ENCODE results near the gene TRDMT1. TPM values are rescaled to one million over a fixed set of nuclear protein-coding genes. Genes with fewer than 3 reads are reported as not detected.
A peak's percentile ranks its signal among the peaks of the same experiment; 100 is the strongest.

Gene TRDMT1
- total RNA-seq, 2 donors from 2014 or later: 10.6 to 15.6 TPM

GRCh38 chr10:17213646-17214349, 12.3 kb upstream of the TRDMT1 start:
- Mint-ChIP-seq H3K27ac (peak overlapping the region; percentile 87), H3K27me3 (no peaks in the 10 kb centered on the region), H3K4me1 (peaks cover 17% of the 10 kb centered on the region), H3K36me3 (ENCODE audit: low read depth) (peaks cover 3% of the 10 kb centered on the region), H3K4me3 (no peak overlapping the region)
- no peaks in the 10 kb centered on the region for H3K9me3 ChIP-seq (ENCODE audit: control insufficient read depth, low read length, poor library complexity, severe bottlenecking)
- ATAC-seq (no peak), DNase-seq (no peak)

- Mint-ChIP-seq H3K27ac (peak overlapping the region; percentile 87), H3K27me3 (no peaks in the 10 kb centered on the region), H3K36me3 (ENCODE audit: low read depth) (peaks cover 3% of the 10 kb centered on the region), H3K4me1 (peaks cover 19% of the 10 kb centered on the region), H3K4me3 (no peak overlapping the region)
- no peak for ATAC-seq
- DNase-seq: no peak
- no peaks in the 10 kb centered on the region for H3K9me3 ChIP-seq (ENCODE audit: control insufficient read depth, low read length, poor library complexity, severe bottlenecking)
Observed at GRCh38 chr10:17212802-17213221, 11.3 kb upstream of the TRDMT1 start.

DNA sequence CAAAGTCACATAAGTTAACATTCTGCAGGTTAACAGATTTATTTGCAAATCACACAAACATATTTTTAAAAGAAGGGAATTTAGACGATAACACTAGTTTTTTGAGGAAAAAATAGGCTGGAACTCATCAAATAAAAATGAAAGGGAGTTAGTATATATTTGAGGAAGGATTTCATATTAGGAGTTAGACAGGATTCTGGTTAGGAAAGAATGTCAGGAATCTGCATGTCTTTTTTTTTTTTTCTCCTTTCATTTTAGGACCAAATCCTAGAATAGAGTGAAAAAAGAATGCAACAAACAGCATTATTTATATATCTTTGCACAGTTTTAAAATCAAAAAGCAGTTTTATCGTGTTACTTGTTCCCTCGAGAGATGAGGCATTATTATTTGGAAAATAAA, 8.9 kb upstream of the TRDMT1 start:
- ATAC-seq (no peak), DNase-seq (no peak)
- peaks cover 3% of the 10 kb centered on the region for H3K36me3 Mint-ChIP-seq (ENCODE audit: low read depth)
- peaks cover 17% of the 10 kb centered on the region for H3K4me1 Mint-ChIP-seq
- H3K9me3 ChIP-seq (ENCODE audit: control insufficient read depth, low read length, poor library complexity, severe bottlenecking): no peaks in the 10 kb centered on the region
- no peaks in the 10 kb centered on the region for H3K27me3 Mint-ChIP-seq
- H3K27ac Mint-ChIP-seq: no peak overlapping the region
- no peak overlapping the region for H3K4me3 Mint-ChIP-seq

DNA sequence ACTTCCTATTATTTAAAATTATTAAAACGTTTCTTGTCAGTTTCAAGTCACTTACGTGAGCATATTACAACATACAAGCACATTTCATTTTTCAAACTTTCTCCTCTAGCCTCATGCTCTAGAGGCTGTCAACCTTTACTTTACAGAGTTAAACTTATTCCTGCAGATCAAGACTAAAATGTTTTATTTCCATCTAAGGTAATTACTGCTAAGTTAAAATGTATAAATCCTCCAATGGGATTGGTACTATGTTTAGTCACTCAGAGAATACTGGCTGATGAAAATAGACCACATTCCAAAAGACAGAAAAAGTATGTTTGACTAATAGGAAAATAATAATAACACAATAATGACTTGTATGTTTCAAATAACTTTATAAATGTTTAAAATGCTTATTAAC, 8.4 kb upstream of the TRDMT1 start:
- no peaks in the 10 kb centered on the region for H3K9me3 ChIP-seq (ENCODE audit: control insufficient read depth, low read length, poor library complexity, severe bottlenecking)
- H3K27me3 Mint-ChIP-seq: no peaks in the 10 kb centered on the region
- peaks cover 17% of the 10 kb centered on the region for H3K4me1 Mint-ChIP-seq
- ATAC-seq (no peak), DNase-seq (no peak)
- H3K27ac Mint-ChIP-seq: no peak overlapping the region
- H3K4me3 Mint-ChIP-seq: no peak overlapping the region
- peaks cover 3% of the 10 kb centered on the region for H3K36me3 Mint-ChIP-seq (ENCODE audit: low read depth)

GRCh38 chr10:17209302-17209701, 7.8 kb upstream of the TRDMT1 start:
- Mint-ChIP-seq H3K27ac (no peak overlapping the region), H3K4me3 (no peak overlapping the region), H3K27me3 (no peaks in the 10 kb centered on the region), H3K4me1 (peaks cover 20% of the 10 kb centered on the region), H3K36me3 (ENCODE audit: low read depth) (peaks cover 3% of the 10 kb centered on the region)
- no peaks in the 10 kb centered on the region for H3K9me3 ChIP-seq (ENCODE audit: control insufficient read depth, low read length, poor library complexity, severe bottlenecking)
- ATAC-seq (no peak), DNase-seq (no peak)

- peaks cover 3% of the 10 kb centered on the region for H3K36me3 Mint-ChIP-seq (ENCODE audit: low read depth)
- peaks cover 21% of the 10 kb centered on the region for H3K4me1 Mint-ChIP-seq
- ATAC-seq (no peak), DNase-seq (no peak)
- no peak overlapping the region for H3K4me3 Mint-ChIP-seq
- H3K9me3 ChIP-seq (ENCODE audit: control insufficient read depth, low read length, poor library complexity, severe bottlenecking): no peaks in the 10 kb centered on the region
- no peaks in the 10 kb centered on the region for H3K27me3 Mint-ChIP-seq
- peak overlapping the region; percentile 99 for H3K27ac Mint-ChIP-seq
Observed at GRCh38 chr10:17208476-17208875, 7.0 kb upstream of the TRDMT1 start.

DNA sequence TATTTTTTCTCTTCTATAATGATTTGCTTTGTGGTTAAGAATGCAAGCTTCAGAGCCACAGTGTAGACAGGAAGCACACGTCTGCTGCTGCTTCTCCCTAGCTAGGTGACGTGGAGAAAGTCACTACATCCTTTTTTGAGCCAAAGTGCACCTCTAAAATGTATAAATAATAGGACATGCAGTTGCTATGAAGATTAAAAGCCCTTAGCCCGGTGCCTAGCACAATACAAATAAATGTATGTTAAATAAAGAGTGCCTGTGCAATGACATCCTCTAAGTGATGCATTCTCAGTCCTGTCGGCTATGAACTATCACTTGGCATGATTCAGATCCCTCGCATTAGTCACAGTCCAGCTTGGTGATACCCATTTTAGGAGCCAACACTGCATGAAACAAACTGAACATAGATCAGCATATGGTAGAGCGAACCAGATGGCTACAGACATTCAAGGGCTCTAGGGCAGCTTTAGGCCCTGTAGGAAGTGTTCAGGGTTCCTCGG, 4.8 kb upstream of the TRDMT1 start:
- H3K36me3 Mint-ChIP-seq (ENCODE audit: low read depth): no peaks in the 10 kb centered on the region
- H3K27me3 Mint-ChIP-seq: no peaks in the 10 kb centered on the region
- H3K9me3 ChIP-seq (ENCODE audit: control insufficient read depth, low read length, poor library complexity, severe bottlenecking): no peaks in the 10 kb centered on the region
- H3K4me1 Mint-ChIP-seq: peaks cover 27% of the 10 kb centered on the region
- DNase-seq (peak in 2 of 3 donors; percentile 17 to 36), ATAC-seq (peak; percentile 79)
- peak overlapping the region; percentile 77 for H3K4me3 Mint-ChIP-seq
- H3K27ac Mint-ChIP-seq: peak overlapping the region; percentile 99

DNA sequence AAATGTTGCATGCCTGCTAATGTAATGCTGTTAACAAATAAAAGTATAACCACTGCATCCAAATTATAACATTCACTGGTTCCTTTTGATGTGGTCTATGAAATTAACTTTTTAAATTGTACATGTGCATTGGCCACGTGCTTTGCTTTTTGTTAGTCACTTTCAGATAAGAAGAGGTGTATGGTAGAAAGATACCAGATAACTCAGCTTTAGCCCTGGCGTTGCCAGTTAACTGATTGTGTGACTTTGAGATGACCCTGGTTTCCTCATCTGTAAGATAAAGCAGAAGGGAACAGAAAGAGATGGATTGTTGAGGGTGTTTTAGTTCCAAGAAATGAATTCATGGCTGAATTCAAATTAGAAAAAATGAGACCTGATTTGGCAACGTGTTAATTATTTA, 1.9 kb upstream of the TRDMT1 start:
- H3K27me3 Mint-ChIP-seq: no peaks in the 10 kb centered on the region
- ATAC-seq (no peak), DNase-seq (no peak)
- H3K4me3 Mint-ChIP-seq: no peak overlapping the region
- peaks cover 40% of the 10 kb centered on the region for H3K4me1 Mint-ChIP-seq
- H3K36me3 Mint-ChIP-seq (ENCODE audit: low read depth): peaks cover 3% of the 10 kb centered on the region
- no peaks in the 10 kb centered on the region for H3K9me3 ChIP-seq (ENCODE audit: control insufficient read depth, low read length, poor library complexity, severe bottlenecking)
- H3K27ac Mint-ChIP-seq: peak overlapping the region; percentile 99

DNA sequence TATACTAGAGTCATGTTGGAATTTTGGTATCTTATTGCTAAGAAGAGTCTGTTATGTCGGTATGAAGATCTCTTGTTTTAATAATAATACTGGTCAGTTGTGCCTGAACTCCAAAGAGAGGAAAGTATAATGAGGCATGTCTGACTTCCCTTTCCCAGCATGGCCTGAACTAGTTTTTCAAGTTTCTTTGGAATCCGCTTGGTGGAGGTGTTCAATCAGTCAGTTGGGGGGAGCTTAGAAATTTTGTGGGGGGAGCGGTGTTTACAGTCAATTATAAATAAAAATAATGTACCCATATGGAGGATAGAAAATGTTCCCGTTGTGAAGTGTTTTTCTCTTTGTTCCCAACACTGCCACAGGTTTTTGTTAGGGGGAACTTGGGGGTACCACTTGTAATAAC, 1.5 kb upstream of the TRDMT1 start:
- ATAC-seq: no peak
- Mint-ChIP-seq H3K27ac (peak overlapping the region; percentile 99), H3K4me3 (no peak overlapping the region)

DNA sequence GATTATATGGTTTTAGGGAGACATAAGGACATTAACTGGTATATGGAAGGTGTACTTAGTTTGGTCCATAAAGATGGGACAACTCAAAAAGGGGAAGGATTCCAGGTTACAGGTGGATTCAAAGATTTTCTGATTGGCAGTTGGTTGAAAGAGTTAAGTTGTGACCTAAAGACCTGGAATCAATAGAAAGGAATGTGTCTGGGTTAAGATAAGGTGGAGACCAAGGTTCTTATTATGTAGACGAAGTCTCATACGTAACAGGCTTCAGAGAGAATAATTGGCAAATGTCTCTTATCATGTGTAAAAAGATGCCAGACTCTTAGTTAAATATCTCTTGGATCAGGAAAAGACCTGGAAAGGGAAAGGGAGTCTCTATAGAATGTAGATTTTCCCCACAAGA, 1.0 kb upstream of the TRDMT1 start:
- Mint-ChIP-seq H3K27ac (peak overlapping the region; percentile 99), H3K4me3 (no peak overlapping the region), H3K4me1 (peaks cover 43% of the 10 kb centered on the region), H3K27me3 (no peaks in the 10 kb centered on the region), H3K36me3 (ENCODE audit: low read depth) (peaks cover 3% of the 10 kb centered on the region)
- no peak for ATAC-seq
- no peak for DNase-seq
- no peaks in the 10 kb centered on the region for H3K9me3 ChIP-seq (ENCODE audit: control insufficient read depth, low read length, poor library complexity, severe bottlenecking)

More for the DNA sequence above, 1.5 kb upstream of the TRDMT1 start:
- Mint-ChIP-seq H3K4me1 (peaks cover 43% of the 10 kb centered on the region), H3K36me3 (ENCODE audit: low read depth) (peaks cover 3% of the 10 kb centered on the region), H3K27me3 (no peaks in the 10 kb centered on the region)
- no peak for DNase-seq
- no peaks in the 10 kb centered on the region for H3K9me3 ChIP-seq (ENCODE audit: control insufficient read depth, low read length, poor library complexity, severe bottlenecking)

GRCh38 chr10:17201794-17202116, 283 bp upstream of the TRDMT1 start:
- ATAC-seq: no peak
- no peaks in the 10 kb centered on the region for H3K9me3 ChIP-seq (ENCODE audit: control insufficient read depth, low read length, poor library complexity, severe bottlenecking)
- Mint-ChIP-seq H3K36me3 (ENCODE audit: low read depth) (peaks cover 3% of the 10 kb centered on the region), H3K27me3 (no peaks in the 10 kb centered on the region), H3K4me1 (peaks cover 41% of the 10 kb centered on the region), H3K27ac (peak overlapping the region; percentile 99), H3K4me3 (peak overlapping the region; percentile 95)
- no peak for DNase-seq

DNA sequence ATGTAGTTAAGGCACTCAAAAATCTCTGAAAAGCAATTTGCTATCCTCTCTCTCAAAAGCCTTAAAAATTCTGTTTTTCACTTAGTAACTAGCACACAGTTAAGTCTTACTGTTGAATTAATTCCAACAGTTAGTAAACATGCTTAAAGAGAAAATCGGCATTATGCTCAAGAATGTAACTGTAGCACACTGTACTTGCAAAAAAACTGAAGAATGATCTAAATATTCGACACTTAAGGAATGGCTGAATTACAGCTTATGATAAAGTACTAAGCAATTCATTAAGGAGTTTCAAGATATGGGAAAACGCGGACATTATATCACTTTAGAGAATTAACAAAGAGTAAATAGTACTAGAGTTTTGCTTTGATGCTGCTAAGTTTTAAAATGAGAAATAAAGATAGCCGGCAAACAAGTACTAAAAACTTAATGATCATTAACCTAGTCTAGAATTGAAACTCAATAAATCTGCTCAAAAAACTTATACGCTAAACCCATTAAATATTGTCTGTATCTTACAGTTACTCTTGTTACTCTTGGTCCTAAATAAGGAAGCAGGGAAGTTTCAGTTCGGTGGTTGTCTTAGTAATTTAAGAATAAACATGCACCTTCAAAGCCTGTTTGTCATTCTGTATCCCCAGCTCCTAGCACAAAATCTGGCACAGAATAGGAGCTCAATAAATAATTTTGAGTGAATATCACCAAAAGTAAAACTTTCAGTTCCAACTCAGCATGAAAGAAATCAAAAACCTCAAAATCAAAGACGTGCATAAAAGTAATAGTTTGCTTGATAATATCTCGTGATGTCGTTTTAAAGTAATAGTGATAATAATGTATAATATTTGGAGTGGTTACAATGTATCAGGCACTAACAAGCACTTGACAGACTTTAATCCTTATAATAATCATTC, 1.2 kb downstream of the TRDMT1 start:
- peak overlapping the region; percentile 95 for H3K4me3 Mint-ChIP-seq
- no peaks in the 10 kb centered on the region for H3K9me3 ChIP-seq (ENCODE audit: control insufficient read depth, low read length, poor library complexity, severe bottlenecking)
- no peaks in the 10 kb centered on the region for H3K27me3 Mint-ChIP-seq
- ATAC-seq (no peak), DNase-seq (no peak)
- peaks cover 3% of the 10 kb centered on the region for H3K36me3 Mint-ChIP-seq (ENCODE audit: low read depth)
- H3K27ac Mint-ChIP-seq: peak overlapping the region; percentile 99
- H3K4me1 Mint-ChIP-seq: peaks cover 39% of the 10 kb centered on the region

DNA sequence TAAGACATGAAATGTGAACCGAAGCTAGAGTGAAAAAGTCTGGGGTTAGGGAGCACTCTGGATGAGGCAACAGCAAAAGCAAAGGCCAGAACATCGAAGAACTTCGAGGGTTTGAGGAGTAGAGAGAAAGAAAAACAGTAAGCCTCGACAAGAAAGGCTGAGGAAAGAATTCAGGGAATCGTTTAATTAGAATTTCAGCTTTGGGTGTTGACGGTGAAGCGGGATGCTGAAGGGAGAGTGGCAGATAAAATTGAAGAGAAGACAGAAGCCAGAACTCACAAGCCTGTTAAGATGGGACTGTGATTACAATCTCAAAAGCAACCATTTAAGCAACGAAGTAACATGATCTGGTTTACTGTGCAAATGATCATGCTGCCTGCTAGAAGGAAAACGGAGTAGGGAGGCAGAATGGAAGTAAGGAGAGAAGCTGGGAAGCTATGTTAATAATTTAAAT, 2.1 kb downstream of the TRDMT1 start:
- H3K4me1 Mint-ChIP-seq: peaks cover 36% of the 10 kb centered on the region
- ATAC-seq: no peak
- H3K9me3 ChIP-seq (ENCODE audit: control insufficient read depth, low read length, poor library complexity, severe bottlenecking): no peaks in the 10 kb centered on the region
- no peak overlapping the region for H3K4me3 Mint-ChIP-seq
- peaks cover 3% of the 10 kb centered on the region for H3K36me3 Mint-ChIP-seq (ENCODE audit: low read depth)
- DNase-seq: no peak
- H3K27ac Mint-ChIP-seq: peak overlapping the region; percentile 99
- no peaks in the 10 kb centered on the region for H3K27me3 Mint-ChIP-seq
